ENCODE measurements around the gene PDIA5. TPM values are rescaled to one million over a fixed set of nuclear protein-coding genes. Genes with fewer than 3 reads are reported as not detected.

The PDIA5 gene
- total and polyA plus RNA-seq, 2 donors (not counting 1 experiment from before 2014, with no cell fraction given) = 2.6 to 3.8 TPM

GRCh38 chr3:123084192-123084591 lies 17.4 kb downstream of the PDIA5 start:
- no peaks in the 10 kb centered on the region for H3K36me3 ChIP-seq (replicated peaks in 1 of 2; ENCODE audit: control extremely low read depth in 1 of 2, control insufficient read depth in 1 of 2, extremely low read depth in 1 of 2, insufficient read depth in 2 of 2, low read length in 1 of 2)
- no peaks in the 10 kb centered on the region for H3K27me3 ChIP-seq (replicated peaks in 1 of 4; ENCODE audit: control extremely low read depth in 1 of 4, control insufficient read depth in 3 of 4, insufficient read depth in 4 of 4, low read length in 3 of 4)
- H3K4me3 ChIP-seq (ENCODE audit: control extremely low read depth in 1 of 5, extremely low read depth in 1 of 5, insufficient read depth in 1 of 5, low read depth in 2 of 5, low read length in 4 of 5) = no peak overlapping the region
- no peak for TF ChIP-seq CTCF (IDR thresholded peaks at IDR 0.05)
- no peak for TF ChIP-seq EZH2 (IDR thresholded peaks at IDR 0.05; ENCODE audit: borderline replicate concordance, insufficient read depth, low read depth, low read length, poor library complexity, severe bottlenecking)
- no peaks in the 10 kb centered on the region for H4K20me1 ChIP-seq (ENCODE audit: control insufficient read depth, insufficient read depth, low read length, poor library complexity, severe bottlenecking)
- WGBS (ENCODE audit: insufficient coverage) = 49% methylated on average over 6 of the region's 6 CpGs
- no peak overlapping the region for H2AFZ ChIP-seq (ENCODE audit: insufficient read depth, low read depth, low read length, poor library complexity, severe bottlenecking)
- ATAC-seq (ENCODE audit: low read depth) (no peak), DNase-seq (no peak)
- H3K27ac Mint-ChIP-seq = no peak overlapping the region
- H3K9me3 Mint-ChIP-seq (ENCODE audit: insufficient read depth) = no peaks in the 10 kb centered on the region
- no peak overlapping the region for H3K27ac ChIP-seq (ENCODE audit: low read length in 2 of 2)
- ChIA-PET CTCF (no interaction called here), POLR2A (no interaction called here)
- H3K9ac ChIP-seq (ENCODE audit: low read length) = no peak overlapping the region
- no peaks in the 10 kb centered on the region for H3K27me3 Mint-ChIP-seq
- intact Hi-C loops (cut with micrococcal nuclease) = no loop called here
- H3K4me2 ChIP-seq (replicated peaks; ENCODE audit: low read depth, low read length, poor library complexity, severe bottlenecking) = no peak overlapping the region
- no peaks in the 10 kb centered on the region for H3K9me3 ChIP-seq (ENCODE audit: control extremely low read depth in 1 of 3, control insufficient read depth in 2 of 3, insufficient read depth in 1 of 3, low read length in 2 of 3)
- H3K4me3 Mint-ChIP-seq = no peak overlapping the region
- peaks cover 31% of the 10 kb centered on the region for H3K4me1 Mint-ChIP-seq
- H3K79me2 ChIP-seq (ENCODE audit: control insufficient read depth, insufficient read depth, low read length) = peaks cover 43% of the 10 kb centered on the region
- peaks cover 19 to 22% of the 10 kb centered on the region in 2 donors for H3K4me1 ChIP-seq (ENCODE audit: control insufficient read depth in 2 of 2, insufficient read depth in 2 of 2, low read length in 2 of 2)

GRCh38 chr3:123084738-123085237 lies 18.0 kb downstream of the PDIA5 start:
- ChIA-PET POLR2A (no interaction called here), CTCF (no interaction called here)
- peaks cover 43% of the 10 kb centered on the region for H3K79me2 ChIP-seq (ENCODE audit: control insufficient read depth, insufficient read depth, low read length)
- no peaks in the 10 kb centered on the region for H3K27me3 Mint-ChIP-seq
- no peak for TF ChIP-seq CTCF (IDR thresholded peaks at IDR 0.05)
- TF ChIP-seq EZH2 (IDR thresholded peaks at IDR 0.05; ENCODE audit: borderline replicate concordance, insufficient read depth, low read depth, low read length, poor library complexity, severe bottlenecking) = no peak
- no peaks in the 10 kb centered on the region for H4K20me1 ChIP-seq (ENCODE audit: control insufficient read depth, insufficient read depth, low read length, poor library complexity, severe bottlenecking)
- H3K9ac ChIP-seq (ENCODE audit: low read length) = no peak overlapping the region
- no peak overlapping the region for H3K27ac Mint-ChIP-seq
- no peak overlapping the region for H2AFZ ChIP-seq (ENCODE audit: insufficient read depth, low read depth, low read length, poor library complexity, severe bottlenecking)
- H3K4me3 ChIP-seq (ENCODE audit: control extremely low read depth in 1 of 5, extremely low read depth in 1 of 5, insufficient read depth in 1 of 5, low read depth in 2 of 5, low read length in 4 of 5) = no peak overlapping the region
- H3K27ac ChIP-seq (ENCODE audit: low read length in 2 of 2) = no peak overlapping the region
- DNase-seq = no peak
- no peaks in the 10 kb centered on the region for H3K36me3 ChIP-seq (replicated peaks in 1 of 2; ENCODE audit: control extremely low read depth in 1 of 2, control insufficient read depth in 1 of 2, extremely low read depth in 1 of 2, insufficient read depth in 2 of 2, low read length in 1 of 2)
- intact Hi-C loops (cut with micrococcal nuclease) = no loop called here
- 81% methylated on average over 6 of the region's 6 CpGs for WGBS (ENCODE audit: insufficient coverage)
- no peak for ATAC-seq (ENCODE audit: low read depth)
- no peaks in the 10 kb centered on the region for H3K27me3 ChIP-seq (replicated peaks in 1 of 4; ENCODE audit: control extremely low read depth in 1 of 4, control insufficient read depth in 3 of 4, insufficient read depth in 4 of 4, low read length in 3 of 4)
- H3K4me1 ChIP-seq (ENCODE audit: control insufficient read depth in 2 of 2, insufficient read depth in 2 of 2, low read length in 2 of 2) = peaks cover 19 to 22% of the 10 kb centered on the region in 2 donors
- no peaks in the 10 kb centered on the region for H3K9me3 ChIP-seq (ENCODE audit: control extremely low read depth in 1 of 3, control insufficient read depth in 2 of 3, insufficient read depth in 1 of 3, low read length in 2 of 3)
- no peaks in the 10 kb centered on the region for H3K9me3 Mint-ChIP-seq (ENCODE audit: insufficient read depth)
- no peak overlapping the region for H3K4me2 ChIP-seq (replicated peaks; ENCODE audit: low read depth, low read length, poor library complexity, severe bottlenecking)
- H3K4me1 Mint-ChIP-seq = peaks cover 31% of the 10 kb centered on the region
- H3K4me3 Mint-ChIP-seq = no peak overlapping the region
